Hepatocyte (in vitro differentiated cells): ENCODE results near the gene DNAH17. TPM values are rescaled to one million over a fixed set of nuclear protein-coding genes. Genes with fewer than 3 reads are reported as not detected.

Source experiments
- DNase-seq: peaks from one replicate; pipeline ENCODE4 v3.0.0-alpha.2; 2016; ENCODE audit warnings: low spot score
- H2AFZ ChIP-seq: fragments of 200-600 bp; sonication (generic); 2 replicates; pipeline ENCODE4 v1.6.0; 2016; ENCODE audit warnings: antibody characterized with exemption, mild to moderate bottlenecking
- H3K27ac ChIP-seq: fragments of 200-600 bp; sonication (generic); 2 replicates; pipeline ENCODE4 v1.5.1; 2016; ENCODE audit warnings: mild to moderate bottlenecking
- H3K27me3 ChIP-seq: fragments of 200-600 bp; sonication (generic); 2 replicates; pipeline ENCODE4 v1.6.1; 2016
- H3K36me3 ChIP-seq: fragments of 200-600 bp; sonication (generic); replicated peaks from 2 replicates; pipeline ENCODE4 v1.5.1; 2016; ENCODE audit warnings: low read depth; ENCODE audit not compliant: insufficient read depth
- H3K4me1 ChIP-seq: fragments of 200-600 bp; sonication (generic); 2 replicates; pipeline ENCODE4 v1.5.1; 2016; ENCODE audit warnings: mild to moderate bottlenecking, moderate library complexity; ENCODE audit not compliant: insufficient read depth
- H3K4me2 ChIP-seq: fragments of 200-600 bp; sonication (generic); 2 replicates; pipeline ENCODE4 v1.6.0; 2016
- H3K4me3 ChIP-seq: fragments of 200-600 bp; sonication (generic); 2 replicates; pipeline ENCODE4 v1.5.1; 2016; ENCODE audit warnings: mild to moderate bottlenecking
- H3K79me2 ChIP-seq: fragments of 200-600 bp; sonication (generic); 2 replicates; pipeline ENCODE4 v1.6.0; 2017; ENCODE audit warnings: mild to moderate bottlenecking
- H3K9me2 ChIP-seq: fragments of 200-600 bp; sonication (generic); replicated peaks from 2 replicates; pipeline ENCODE4 v1.6.0; 2017; ENCODE audit warnings: mild to moderate bottlenecking; ENCODE audit not compliant: insufficient read depth
- H3K9me3 ChIP-seq: fragments of 200-600 bp; sonication (generic); 2 replicates; pipeline ENCODE4 v1.5.1; 2016; ENCODE audit warnings: low read depth, mild to moderate bottlenecking
- H4K20me1 ChIP-seq: fragments of 200-600 bp; sonication (generic); 2 replicates; pipeline ENCODE4 v1.6.0; 2016; ENCODE audit warnings: mild to moderate bottlenecking; ENCODE audit not compliant: insufficient read depth, poor library complexity, severe bottlenecking
- CTCF ChIP-seq: fragments of 200-600 bp; sonication (generic); IDR thresholded peaks from 2 replicates; pipeline ENCODE4 v1.5.1; 2016; ENCODE audit warnings: antibody characterized with exemption, mild to moderate bottlenecking; ENCODE audit not compliant: poor library complexity
- EZH2 ChIP-seq: fragments of 200-600 bp; sonication (generic); IDR thresholded peaks from 2 replicates; pipeline ENCODE4 v1.6.1; 2016; ENCODE audit warnings: antibody characterized with exemption, mild to moderate bottlenecking, borderline replicate concordance
- EZH2phosphoT487 ChIP-seq: fragments of 200-600 bp; sonication (generic); IDR thresholded peaks from one replicate; pipeline ENCODE4 v1.6.1; 2018; ENCODE audit warnings: antibody characterized with exemption, mild to moderate bottlenecking, low read depth, moderate library complexity; ENCODE audit not compliant: unreplicated experiment, severe bottlenecking
- WGBS: methylation state at CpG from one replicate; pipeline ENCODE4 v1.1.6; 2016; ENCODE audit warnings: low lambda C conversion rate; ENCODE audit errors: missing lambda C conversion rate; 5-methylcytosine and 5-hydroxymethylcytosine counted together
- polyA plus RNA-seq: library from polyadenylated mRNA; unstranded; fragments of >200 nt; fragmentation: Nextera tagmentation; extraction: Ambion mirVana; gene quantifications from 2 replicates; pipeline ENCODE4 v1.2.1, GENCODE V29; 2016
- total RNA-seq: library from RNA; depleted of rRNA; stranded (reverse); fragments of >200 nt; gene quantifications from 2 replicates; pipeline ENCODE4 v1.2.3, GENCODE V29; 2014

The DNAH17 gene
- total and polyA plus RNA-seq, 2 experiments from 2014 or later, result 0.20 to 1.5 TPM

GRCh38 chr17:78403822-78404221 is 173.4 kb downstream of the DNAH17 start:
- WGBS, result 97% methylated on average over 14 of the region's 14 CpGs
- Histone ChIP-seq H3K4me3 (no peak overlapping the region), H4K20me1 (peaks cover 6% of the 10 kb centered on the region), H3K27ac (no peak overlapping the region), H2AFZ (no peak overlapping the region), H3K9me3 (no peaks in the 10 kb centered on the region), H3K27me3 (no peaks in the 10 kb centered on the region), H3K36me3 (no peaks in the 10 kb centered on the region), H3K4me2 (no peak overlapping the region), H3K79me2 (peaks cover 55% of the 10 kb centered on the region), H3K9me2 (no peaks in the 10 kb centered on the region), H3K4me1 (peaks cover 15% of the 10 kb centered on the region)
- no peak for TF ChIP-seq CTCF
- no peak for TF ChIP-seq EZH2
- no peak for TF ChIP-seq EZH2phosphoT487
- no peak for DNase-seq

GRCh38 chr17:78401891-78402290 is 175.3 kb downstream of the DNAH17 start:
- H4K20me1 ChIP-seq, result no peaks in the 10 kb centered on the region
- no peaks in the 10 kb centered on the region for H3K4me1 ChIP-seq
- TF ChIP-seq CTCF (no peak), EZH2 (no peak), EZH2phosphoT487 (no peak)
- no peaks in the 10 kb centered on the region for H3K36me3 ChIP-seq
- peaks cover 50% of the 10 kb centered on the region for H3K79me2 ChIP-seq
- WGBS, result 66% methylated on average over 7 of the region's 8 CpGs
- H3K4me2 ChIP-seq, result no peak overlapping the region
- no peaks in the 10 kb centered on the region for H3K9me3 ChIP-seq
- H3K27ac ChIP-seq, result no peak overlapping the region
- no peak for DNase-seq
- H2AFZ ChIP-seq, result no peak overlapping the region
- H3K27me3 ChIP-seq, result no peaks in the 10 kb centered on the region
- H3K4me3 ChIP-seq, result no peak overlapping the region
- H3K9me2 ChIP-seq, result no peaks in the 10 kb centered on the region

- no peaks in the 10 kb centered on the region for H3K9me3 ChIP-seq
- no peak overlapping the region for H3K27ac ChIP-seq
- H3K4me1 ChIP-seq, result no peaks in the 10 kb centered on the region
- no peaks in the 10 kb centered on the region for H3K36me3 ChIP-seq
- no peaks in the 10 kb centered on the region for H4K20me1 ChIP-seq
- no peak overlapping the region for H3K4me3 ChIP-seq
- H3K27me3 ChIP-seq, result no peaks in the 10 kb centered on the region
- H3K79me2 ChIP-seq, result peaks cover 50% of the 10 kb centered on the region
- TF ChIP-seq CTCF, result no peak
- no peak for TF ChIP-seq EZH2phosphoT487
- no peak for TF ChIP-seq EZH2
- H2AFZ ChIP-seq, result no peak overlapping the region
- no peak for DNase-seq
- WGBS, result 58% methylated on average over 6 of the region's 6 CpGs
- no peaks in the 10 kb centered on the region for H3K9me2 ChIP-seq
- no peak overlapping the region for H3K4me2 ChIP-seq
Measured at GRCh38 chr17:78401246-78401645, 175.9 kb downstream of the DNAH17 start.
